ENCODE data around the gene ITGA1. TPM values are rescaled to one million over a fixed set of nuclear protein-coding genes. Genes with fewer than 3 reads are reported as not detected.
"Not testable (repeated sequence)": the region's sequence is repeated elsewhere in the genome, so short reads cannot be mapped to it uniquely, and the experiment has no call there.

Gene ITGA1
- polyA plus RNA-seq, 1 donor: 16.4 TPM

DNA sequence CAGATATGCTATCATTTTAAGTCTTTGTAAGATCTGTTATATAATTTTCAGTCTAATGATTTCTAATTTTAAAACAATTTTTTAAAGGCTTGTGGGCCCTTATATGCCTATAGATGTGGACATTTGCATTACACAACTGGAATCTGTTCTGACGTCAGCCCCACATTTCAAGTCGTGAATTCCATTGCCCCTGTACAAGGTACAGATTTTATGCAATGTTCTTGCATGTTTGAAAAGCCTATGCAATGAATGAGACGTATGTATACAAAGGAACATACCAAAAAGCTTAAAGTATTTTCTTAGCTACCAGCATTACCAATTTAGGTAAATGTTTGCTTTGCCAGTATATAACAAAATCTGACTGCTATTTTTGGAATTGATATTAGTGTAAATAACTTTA lies 77.2 kb downstream of the ITGA1 start:
- DNase-seq (ENCODE audit: low read depth): no peak

DNA sequence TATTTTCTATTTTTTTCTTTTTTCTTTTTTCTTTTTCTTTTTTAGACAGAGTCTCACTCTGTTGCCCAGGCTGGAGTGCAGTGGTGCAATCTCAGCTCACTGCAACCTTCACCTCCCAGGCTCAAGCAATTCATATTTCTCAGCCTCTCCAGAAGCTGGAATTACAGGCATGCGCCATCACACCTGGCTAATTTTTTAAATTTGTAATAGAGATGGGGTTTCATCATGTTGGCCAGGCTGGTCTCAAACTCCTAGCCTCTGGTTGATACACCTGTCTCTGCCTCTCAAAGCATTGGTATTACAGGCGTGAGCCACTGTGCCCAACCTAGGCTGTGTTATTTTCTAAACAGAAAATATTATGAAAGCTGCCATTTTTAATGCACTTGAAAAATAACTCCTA lies 78.3 kb downstream of the ITGA1 start:
- not testable (repeated sequence) for DNase-seq (ENCODE audit: low read depth)

DNA sequence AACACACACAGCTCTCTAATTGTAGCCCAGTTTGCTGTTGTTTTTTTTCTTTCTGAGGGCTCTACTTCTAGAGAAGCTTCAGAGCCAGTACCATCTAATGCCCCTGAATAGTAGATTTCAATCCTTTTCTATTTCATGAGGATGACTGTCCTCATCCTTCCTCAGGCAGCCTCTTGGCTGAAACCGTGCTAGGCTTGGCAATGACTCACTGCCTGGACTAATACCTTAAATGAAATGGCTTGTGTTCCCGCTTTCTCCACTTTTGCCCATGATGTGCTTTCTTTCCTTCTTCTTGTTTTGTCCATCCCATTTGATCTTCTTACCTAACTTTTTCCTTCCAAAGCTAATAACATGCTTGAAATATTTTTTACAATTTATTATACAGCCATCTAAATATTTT lies 80.1 kb downstream of the ITGA1 start:
- no peak for DNase-seq (ENCODE audit: low read depth)

DNA sequence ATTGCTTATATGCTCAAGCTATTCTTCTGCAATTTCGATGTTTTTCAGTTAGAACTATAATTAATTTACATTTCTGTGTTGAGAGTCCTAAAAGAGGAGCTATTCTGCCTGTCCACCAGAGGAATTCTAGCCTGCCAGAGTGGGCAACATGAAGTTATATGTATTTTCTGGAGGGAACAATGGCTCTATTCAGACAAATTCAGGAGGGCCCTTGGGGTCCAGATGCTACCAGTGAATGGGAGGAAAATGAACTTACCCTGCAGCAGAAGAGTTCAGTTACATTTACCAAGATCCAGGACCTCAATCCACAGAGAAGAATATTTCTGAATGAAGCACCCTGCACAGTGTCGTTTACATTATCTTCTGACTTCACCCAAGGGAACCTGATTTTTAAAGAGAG lies 80.7 kb downstream of the ITGA1 start:
- DNase-seq (ENCODE audit: low read depth): no peak

DNA sequence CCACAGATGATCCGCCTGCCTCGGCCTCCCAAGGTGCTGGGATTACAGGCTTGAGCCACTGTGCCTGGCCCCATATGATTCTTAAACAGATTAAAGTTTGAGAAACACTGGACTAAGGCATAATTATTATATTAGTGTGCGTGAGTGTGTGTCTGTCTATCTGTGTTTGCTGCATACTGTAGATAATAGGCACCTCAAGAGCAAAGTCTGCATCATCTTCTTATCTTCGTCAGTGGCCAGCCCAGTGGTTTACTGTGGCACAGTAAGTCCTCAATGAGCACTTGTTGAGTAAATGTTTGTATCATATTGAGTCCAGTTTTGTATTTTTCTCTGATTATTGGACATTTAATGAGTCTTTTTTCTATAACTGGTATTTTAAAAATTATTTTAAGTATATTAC lies 81.7 kb downstream of the ITGA1 start:
- no peak for DNase-seq (ENCODE audit: low read depth)

DNA sequence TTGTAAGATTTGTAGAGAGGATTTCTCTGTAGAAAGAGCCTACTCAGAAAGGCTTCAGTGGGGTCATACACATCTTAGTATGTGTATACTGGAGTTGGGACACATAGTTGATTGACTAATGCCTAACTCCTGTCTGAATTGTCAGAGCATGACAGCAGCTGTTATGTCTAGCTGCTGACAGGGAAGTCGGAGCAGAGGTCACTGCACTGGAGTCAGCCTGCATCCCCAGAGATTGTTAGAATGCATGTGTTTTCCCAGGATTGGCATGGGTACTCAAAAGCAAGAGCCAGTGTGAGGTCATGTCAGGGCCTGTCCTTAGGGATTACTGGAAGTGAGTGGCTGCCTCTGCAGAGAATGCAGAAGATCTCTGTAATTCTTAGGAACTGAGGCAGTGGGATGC lies 82.7 kb downstream of the ITGA1 start:
- DNase-seq (ENCODE audit: low read depth): no peak

DNA sequence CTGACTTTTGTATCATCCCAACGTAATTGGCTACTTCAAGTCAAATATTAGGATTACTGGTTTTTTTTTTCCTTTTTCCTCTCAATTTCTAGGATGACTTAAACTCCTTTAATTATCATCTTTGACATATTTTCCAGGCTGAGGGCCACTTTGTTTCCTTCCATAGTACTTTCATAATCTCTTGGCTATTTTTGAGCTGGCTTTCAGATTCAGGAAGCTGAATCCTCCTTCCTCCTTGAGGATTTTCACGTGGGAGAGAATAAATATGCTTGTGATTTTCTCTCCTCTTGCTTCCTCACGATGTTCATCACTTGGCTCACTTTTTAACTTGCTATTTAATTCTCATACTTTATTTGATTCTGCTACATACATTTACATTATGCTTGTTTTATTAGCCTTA lies 88.1 kb downstream of the ITGA1 start:
- no peak for DNase-seq (ENCODE audit: low read depth)

DNA sequence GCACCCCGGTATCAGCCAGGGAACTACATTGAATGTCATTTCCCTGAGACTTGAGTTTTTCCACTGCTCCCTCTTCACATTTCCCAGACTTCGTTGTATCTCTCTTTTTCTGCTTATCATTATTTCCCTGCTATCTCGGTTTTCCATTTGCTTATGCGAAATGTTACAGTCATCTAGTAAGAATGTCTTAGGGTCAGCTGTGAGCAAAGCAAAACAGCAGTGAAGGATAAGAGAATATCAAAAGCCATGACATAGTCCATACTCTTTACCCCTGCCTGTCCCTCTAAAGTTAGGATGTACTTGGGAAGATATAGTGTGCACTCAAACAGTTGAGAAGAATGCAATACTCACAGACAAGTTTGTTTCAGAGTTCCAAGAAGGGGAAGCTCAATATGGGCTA lies 88.7 kb downstream of the ITGA1 start:
- DNase-seq (ENCODE audit: low read depth): no peak

DNA sequence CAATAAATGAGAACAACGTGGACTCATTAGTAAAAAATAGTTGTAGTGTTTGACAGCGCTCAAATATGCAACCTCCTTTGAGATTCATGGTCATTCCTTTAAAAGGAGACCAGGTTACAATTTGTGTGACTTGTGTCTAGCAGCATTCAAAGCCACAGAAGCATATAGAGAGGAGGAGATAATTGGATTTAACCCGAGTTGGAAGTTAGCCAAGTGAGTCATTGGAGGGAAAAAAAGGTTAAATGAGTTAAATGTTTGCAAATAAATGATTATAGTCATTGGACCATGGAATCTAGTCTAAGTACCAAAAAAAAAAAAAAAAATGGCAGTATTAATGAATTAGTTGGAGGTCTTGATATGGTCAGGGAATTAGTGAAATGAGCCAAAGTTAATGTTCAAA lies 90.9 kb downstream of the ITGA1 start:
- DNase-seq (ENCODE audit: low read depth): no peak

DNA sequence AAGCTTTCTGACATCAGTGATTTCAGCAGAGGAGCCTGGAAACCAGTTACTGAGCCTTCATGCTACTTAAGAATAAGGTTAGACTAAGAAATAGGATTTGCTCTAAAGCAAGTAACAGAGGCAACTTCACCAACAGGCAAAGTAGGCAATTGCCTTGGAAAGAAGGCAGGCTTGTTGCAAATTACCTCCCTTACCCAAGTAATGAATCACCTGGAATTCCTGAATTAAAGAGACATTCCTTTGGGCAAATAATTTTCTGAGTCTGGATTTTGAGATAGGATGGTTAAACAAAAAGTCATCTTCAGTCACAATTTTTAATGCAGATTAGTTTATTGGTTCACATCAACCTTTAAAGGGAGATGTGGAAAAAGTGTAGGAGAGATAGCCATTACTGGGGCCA lies 92.8 kb downstream of the ITGA1 start:
- DNase-seq (ENCODE audit: low read depth): no peak

DNA sequence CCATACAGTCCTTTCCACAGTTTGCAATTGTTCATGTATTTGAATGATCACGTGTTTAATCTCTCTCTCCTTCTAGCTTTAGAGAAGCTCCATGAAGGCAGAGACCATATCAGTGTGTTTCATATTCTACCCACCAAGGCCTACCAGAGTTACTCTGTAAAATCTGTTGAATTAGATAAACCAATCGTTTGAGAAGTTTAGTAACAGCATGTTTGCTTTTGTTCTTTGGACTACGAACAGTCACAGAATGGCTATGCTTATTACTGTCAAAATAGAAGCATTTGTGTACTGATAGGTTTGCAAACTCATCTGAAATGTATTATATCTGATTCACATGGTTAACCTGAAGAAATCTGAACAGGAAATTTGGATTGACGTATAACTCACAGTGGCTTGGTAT lies 93.8 kb downstream of the ITGA1 start:
- DNase-seq (ENCODE audit: low read depth): no peak

DNA sequence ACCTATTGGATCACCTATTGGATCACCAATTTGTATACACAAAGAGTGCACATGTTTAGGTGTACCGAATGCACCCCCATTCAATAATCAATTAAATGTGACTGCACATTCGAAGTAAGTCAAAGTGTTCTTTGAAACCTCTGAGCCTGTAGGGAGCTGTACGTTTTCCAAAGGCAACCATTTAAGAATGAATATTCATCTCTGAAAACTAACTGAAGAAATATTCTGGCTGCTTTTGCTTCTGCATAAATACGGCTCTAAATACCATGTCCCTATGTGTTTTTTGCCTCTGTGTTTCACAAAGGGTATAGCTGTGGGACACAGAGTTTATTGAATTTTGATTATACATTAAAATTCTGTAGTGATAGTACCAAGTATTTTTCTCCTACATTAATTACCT lies 95.4 kb downstream of the ITGA1 start:
- DNase-seq (ENCODE audit: low read depth): no peak

DNA sequence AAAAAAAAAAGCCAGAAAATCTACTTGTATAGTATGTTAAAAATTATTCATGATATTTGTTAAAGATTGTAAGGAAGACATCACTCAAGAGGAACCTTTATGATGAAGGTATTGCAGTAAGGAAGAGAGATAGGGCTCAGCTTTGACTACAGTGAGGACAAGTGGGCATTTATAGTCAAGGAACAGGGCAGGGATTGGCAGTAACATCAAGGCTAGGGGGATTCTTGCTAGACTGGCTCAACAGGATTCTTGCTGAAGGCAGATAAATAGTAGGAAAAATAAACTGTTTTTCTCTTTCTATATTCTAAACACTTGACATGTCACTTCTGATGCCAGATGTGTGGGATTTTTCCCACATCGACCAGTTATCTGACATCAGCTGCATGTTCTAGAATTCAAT lies 96.7 kb downstream of the ITGA1 start:
- DNase-seq (ENCODE audit: low read depth): no peak

DNA sequence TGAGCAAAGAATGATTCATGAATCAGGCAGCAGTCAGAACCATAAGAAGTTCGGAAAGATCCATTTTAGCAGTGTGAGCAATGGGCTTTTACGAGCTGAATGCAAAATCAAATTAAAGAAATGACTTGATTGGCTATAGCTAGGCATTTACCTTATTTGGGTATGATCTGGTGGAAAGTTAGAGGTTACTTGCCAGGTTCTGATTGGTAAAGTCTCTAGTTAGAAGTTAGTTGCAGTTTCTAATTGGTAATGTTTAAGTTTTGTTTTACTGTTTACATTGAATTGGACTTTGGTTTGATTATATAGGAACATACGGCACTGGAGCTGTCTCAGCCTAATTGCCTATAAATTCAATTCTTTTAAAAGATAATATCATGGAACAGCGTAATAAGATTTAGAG lies 97.9 kb downstream of the ITGA1 start:
- DNase-seq (ENCODE audit: low read depth): no peak

DNA sequence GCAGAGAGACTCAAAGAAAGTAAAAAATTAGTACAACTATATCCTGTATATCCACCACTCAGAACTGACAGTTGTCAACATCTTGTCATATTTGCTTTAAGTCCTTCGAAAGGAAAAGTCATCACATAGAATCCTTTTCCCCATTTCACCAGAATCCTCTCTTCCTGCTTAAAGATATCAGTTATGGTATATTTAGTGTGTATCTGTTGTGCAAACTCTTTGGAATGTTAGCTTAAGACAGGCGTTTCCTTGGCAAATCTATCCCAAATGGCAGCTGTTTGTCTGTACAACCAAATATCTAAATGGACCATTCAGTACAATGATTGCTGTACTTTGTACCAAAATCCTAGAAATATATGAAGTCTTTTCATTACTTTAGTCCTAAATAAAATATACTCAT lies 98.5 kb downstream of the ITGA1 start:
- DNase-seq (ENCODE audit: low read depth): no peak

DNA sequence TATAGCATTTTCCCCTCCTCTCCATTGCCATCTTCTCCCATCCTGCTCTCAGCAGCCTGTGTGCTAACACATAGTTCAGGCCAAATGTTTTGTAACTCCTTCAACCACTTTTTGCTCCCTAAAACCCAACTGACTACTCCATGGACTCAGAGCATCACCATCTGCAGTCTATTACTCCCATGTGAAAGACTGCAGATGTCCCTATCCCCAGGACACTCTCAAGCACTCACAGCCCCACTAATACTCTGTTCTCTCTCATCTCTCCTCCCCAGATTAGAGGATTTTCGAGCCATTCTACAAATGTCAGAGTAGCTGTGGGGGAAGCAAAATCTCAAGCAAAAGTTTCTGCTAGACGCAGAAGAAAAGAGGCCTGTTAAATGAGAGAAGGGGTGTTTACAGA lies 99.3 kb downstream of the ITGA1 start:
- DNase-seq (ENCODE audit: low read depth): no peak

DNA sequence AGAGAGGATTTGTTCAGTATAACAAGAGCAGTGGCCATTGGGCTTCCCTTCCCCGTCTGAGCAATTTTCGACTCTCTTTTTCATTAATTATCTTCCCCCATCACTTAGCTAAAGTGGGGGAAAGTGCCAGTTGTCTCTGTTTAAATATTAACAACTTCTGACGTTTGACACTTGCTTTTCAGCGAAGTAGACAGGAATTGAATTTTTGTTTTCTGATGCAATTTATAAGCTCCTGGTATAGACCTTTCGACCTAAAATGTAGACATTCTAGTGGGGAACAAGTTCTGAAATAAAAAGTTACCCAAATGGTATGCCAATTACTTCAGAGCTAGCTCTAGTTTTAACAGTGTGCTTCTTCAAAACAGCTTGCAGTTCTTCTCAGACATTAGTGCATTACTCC lies 100.6 kb downstream of the ITGA1 start:
- no peak for DNase-seq (ENCODE audit: low read depth)

DNA sequence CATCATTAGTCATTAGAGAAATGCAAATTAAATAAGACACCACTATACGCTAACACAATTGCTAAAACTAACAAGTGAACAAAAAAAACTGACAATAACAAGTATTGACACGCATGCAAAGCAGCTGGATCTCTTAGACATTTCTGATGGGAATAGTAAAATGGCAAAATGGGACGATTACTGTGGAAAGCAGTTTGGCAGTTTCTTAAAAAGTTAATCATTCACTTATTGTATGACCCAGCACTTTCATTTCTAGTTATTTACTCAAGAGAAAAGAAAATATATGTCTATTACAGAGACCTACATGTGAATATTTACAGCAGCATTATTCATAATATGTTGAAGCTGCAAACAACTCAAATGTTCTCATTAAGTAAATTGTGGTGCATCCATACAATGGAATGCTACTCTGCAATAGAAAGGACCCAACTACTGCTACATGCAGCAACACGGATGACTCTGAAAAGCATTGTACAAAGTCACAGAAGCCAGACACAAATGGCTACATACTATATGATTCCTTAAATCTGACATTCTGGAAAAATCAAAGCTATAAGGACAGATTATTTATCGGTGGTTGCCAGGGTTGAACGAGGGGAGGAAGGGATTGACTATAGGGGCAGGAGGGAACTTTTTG lies 104.6 kb downstream of the ITGA1 start:
- no peak for DNase-seq (ENCODE audit: low read depth)

DNA sequence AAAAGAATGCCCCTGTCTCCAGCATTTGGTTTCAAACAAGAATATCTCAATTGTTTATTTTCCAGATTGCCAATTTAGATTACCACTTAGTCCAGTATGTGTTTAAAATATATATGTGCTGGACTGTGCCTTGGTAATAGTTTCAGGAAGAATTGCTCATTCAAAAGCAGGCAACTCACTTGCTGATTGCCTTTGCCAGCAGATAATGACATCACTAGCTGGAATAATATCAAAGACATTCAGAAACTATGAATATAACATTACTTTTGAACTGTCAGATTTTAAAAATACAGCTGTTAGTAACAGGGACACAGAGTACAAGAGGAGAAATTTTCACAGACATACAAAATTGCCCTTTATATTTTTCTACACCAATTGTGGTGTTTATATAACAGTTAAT lies 105.4 kb downstream of the ITGA1 start:
- DNase-seq (ENCODE audit: low read depth): no peak

DNA sequence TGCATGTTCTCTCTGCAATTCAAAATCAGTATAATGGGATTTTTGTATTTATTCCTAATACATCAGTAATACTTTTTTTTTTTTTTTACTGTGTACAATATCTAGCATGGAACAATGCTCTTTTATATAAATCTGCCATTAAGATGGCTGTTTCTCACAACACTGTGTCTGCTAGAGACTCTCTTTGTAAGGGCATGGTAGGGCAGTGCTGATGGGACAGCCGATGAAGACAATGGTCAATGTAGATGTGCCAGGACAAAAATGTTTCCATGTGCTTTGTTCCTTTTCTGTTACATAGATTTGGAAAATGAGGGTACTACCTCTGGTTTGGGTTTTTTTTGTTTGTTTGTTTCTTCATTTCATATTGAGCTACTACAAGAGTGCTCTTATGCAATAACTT lies 106.1 kb downstream of the ITGA1 start:
- no peak for DNase-seq (ENCODE audit: low read depth)

DNA sequence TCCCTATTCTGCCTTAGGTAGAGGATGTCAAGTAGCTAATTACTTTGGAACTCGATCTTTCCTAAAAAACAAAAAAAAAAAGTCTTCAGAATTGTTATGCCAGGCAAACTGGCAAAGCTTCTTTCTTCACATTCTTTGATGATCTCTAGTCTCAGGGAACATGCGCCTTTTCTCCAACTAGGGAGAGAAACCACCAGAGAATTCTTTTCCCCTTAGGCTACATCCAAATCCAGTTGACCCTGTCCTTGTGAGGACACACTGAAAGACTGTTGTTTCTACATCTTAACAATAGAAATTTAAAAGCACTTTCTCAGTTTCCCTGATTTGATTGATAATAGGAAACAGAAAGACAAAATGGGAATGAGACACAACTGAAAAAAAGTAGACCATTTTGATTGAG lies 106.7 kb downstream of the ITGA1 start:
- no peak for DNase-seq (ENCODE audit: low read depth)

DNA sequence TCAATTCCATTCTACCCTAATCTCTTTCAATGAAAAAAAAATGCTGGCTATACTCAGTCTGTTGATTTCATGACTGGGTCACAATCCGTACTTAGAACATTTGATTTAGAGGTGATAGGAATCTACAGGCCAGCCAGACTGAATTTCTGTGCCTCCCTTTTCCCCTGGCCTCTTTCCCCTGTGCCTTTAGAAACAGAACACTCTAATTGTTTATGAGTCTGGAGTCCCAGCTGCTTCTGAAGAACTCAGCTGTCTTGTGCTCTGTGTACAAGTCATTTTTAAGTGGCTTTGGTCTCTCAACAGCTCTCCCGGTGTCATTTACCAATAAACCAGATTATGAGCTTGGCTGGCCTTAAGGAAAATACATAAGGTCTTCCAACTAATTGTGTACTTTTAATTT lies 107.4 kb downstream of the ITGA1 start:
- no peak for DNase-seq (ENCODE audit: low read depth)

DNA sequence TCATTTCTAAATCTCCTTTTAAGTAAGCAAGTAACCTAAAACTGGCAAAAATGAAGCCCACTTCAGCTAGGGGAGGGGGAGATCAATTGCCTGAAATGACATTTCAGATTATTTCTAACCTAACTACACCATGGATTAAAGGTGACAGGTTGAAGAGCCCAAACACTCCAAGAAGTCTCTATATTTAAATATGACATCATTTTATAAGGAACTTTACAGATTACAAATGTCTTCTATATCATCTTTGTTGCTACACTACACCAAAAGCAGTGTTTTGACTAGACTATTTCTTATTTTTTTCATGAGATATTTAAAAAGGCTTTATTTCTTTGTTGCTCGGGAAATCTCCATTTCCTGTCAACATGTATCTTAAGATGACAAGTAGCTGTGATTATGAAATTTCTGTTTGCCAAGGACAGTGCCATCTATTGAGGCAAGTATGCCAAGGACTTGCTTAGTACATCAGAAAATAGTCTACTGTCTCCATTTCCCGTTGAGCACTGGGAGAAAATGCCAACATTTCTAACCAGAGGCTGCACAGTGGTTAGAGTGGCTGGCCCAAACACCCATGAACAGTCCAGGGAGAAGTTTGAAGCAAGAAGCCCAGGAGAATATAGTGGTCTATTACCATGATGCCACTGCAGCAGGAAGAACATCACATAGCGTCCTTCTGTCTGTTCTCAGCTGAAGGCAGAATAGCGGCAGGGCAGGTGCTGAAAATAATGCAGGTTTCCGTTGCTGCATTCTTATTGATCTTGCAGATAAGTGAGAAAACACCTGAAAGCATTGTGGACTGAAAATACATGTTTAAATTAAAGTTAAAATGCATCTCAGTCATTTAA lies 108.1 kb downstream of the ITGA1 start:
- no peak for DNase-seq (ENCODE audit: low read depth)

All from forelimb muscle (tissue), 1 donor.